ENCODE data around the gene RPS16. TPM values are rescaled to one million over a fixed set of nuclear protein-coding genes. Genes with fewer than 3 reads are reported as not detected.

RPS16 gene
- total and polyA plus RNA-seq, 2 of the 13 experiments (the other 11 are each of a cell fraction or from before 2014, with no cell fraction given) = 488 to 2,583 TPM

GRCh38 chr19:39428283-39429112 is 7.3 kb downstream of the RPS16 start (continued):
- TF ChIP-seq, protein P1, sequence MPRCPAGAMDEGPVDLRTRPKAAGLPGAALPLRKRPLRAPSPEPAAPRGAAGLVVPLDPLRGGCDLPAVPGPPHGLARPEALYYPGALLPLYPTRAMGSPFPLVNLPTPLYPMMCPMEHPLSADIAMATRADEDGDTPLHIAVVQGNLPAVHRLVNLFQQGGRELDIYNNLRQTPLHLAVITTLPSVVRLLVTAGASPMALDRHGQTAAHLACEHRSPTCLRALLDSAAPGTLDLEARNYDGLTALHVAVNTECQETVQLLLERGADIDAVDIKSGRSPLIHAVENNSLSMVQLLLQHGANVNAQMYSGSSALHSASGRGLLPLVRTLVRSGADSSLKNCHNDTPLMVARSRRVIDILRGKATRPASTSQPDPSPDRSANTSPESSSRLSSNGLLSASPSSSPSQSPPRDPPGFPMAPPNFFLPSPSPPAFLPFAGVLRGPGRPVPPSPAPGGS (CRISPR knock-in tag; IDR thresholded peaks at IDR 0.05) = no peak
- TF ChIP-seq ZNF878 (CRISPR knock-in tag; IDR thresholded peaks at IDR 0.05) (no peak), KLF13 (CRISPR knock-in tag; IDR thresholded peaks at IDR 0.05) (no peak), NFYC (CRISPR knock-in tag; IDR thresholded peaks at IDR 0.05) (no peak), SYNCRIP (IDR thresholded peaks at IDR 0.05; ENCODE audit: insufficient read depth, low read depth, low read length) (no peak), HOXA9 (CRISPR knock-in tag; IDR thresholded peaks at IDR 0.05; ENCODE audit: borderline replicate concordance) (no peak), GLI4 (CRISPR knock-in tag; IDR thresholded peaks at IDR 0.05; ENCODE audit: borderline replicate concordance) (no peak), SRSF4 (IDR thresholded peaks at IDR 0.05; ENCODE audit: low read depth, low read length, poor library complexity, severe bottlenecking) (no peak), ZMYM2 (CRISPR knock-in tag; IDR thresholded peaks at IDR 0.05) (0 out of 2 replicates have a peak, but pooled peaks have one; percentile 65), PTBP1 (IDR thresholded peaks at IDR 0.05; ENCODE audit: low read depth, low read length, poor library complexity, severe bottlenecking) (no peak), EHMT2 (IDR thresholded peaks at IDR 0.05; ENCODE audit: borderline replicate concordance, low read depth, low read length) (no peak), ZNF331 (CRISPR knock-in tag; IDR thresholded peaks at IDR 0.05) (peak; percentile 49; the same call in 1 of the 2 replicates), ZNF292 (CRISPR knock-in tag; IDR thresholded peaks at IDR 0.05; ENCODE audit: borderline replicate concordance, low read depth) (0 out of 2 replicates have a peak, but pooled peaks have one; percentile 36), DR1 (CRISPR knock-in tag; IDR thresholded peaks at IDR 0.05) (no peak), SSRP1 (CRISPR knock-in tag; IDR thresholded peaks at IDR 0.05) (no peak), ZC3H13 (CRISPR knock-in tag; IDR thresholded peaks at IDR 0.05) (no peak), THAP11 (CRISPR knock-in tag; IDR thresholded peaks at IDR 0.05) (peak; percentile 46; the same call in 1 of the 2 replicates), ZNF33A (CRISPR knock-in tag; IDR thresholded peaks at IDR 0.05; ENCODE audit: borderline replicate concordance) (no peak)
- TF ChIP-seq, protein P2, sequence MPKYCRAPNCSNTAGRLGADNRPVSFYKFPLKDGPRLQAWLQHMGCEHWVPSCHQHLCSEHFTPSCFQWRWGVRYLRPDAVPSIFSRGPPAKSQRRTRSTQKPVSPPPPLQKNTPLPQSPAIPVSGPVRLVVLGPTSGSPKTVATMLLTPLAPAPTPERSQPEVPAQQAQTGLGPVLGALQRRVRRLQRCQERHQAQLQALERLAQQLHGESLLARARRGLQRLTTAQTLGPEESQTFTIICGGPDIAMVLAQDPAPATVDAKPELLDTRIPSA (CRISPR knock-in tag; IDR thresholded peaks at IDR 0.05; ENCODE audit: borderline replicate concordance) = no peak
- TF ChIP-seq, protein P3, sequence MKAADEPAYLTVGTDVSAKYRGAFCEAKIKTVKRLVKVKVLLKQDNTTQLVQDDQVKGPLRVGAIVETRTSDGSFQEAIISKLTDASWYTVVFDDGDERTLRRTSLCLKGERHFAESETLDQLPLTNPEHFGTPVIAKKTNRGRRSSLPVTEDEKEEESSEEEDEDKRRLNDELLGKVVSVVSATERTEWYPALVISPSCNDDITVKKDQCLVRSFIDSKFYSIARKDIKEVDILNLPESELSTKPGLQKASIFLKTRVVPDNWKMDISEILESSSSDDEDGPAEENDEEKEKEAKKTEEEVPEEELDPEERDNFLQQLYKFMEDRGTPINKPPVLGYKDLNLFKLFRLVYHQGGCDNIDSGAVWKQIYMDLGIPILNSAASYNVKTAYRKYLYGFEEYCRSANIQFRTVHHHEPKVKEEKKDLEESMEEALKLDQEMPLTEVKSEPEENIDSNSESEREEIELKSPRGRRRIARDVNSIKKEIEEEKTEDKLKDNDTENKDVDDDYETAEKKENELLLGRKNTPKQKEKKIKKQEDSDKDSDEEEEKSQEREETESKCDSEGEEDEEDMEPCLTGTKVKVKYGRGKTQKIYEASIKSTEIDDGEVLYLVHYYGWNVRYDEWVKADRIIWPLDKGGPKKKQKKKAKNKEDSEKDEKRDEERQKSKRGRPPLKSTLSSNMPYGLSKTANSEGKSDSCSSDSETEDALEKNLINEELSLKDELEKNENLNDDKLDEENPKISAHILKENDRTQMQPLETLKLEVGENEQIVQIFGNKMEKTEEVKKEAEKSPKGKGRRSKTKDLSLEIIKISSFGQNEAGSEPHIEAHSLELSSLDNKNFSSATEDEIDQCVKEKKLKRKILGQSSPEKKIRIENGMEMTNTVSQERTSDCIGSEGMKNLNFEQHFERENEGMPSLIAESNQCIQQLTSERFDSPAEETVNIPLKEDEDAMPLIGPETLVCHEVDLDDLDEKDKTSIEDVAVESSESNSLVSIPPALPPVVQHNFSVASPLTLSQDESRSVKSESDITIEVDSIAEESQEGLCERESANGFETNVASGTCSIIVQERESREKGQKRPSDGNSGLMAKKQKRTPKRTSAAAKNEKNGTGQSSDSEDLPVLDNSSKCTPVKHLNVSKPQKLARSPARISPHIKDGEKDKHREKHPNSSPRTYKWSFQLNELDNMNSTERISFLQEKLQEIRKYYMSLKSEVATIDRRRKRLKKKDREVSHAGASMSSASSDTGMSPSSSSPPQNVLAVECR (CRISPR knock-in tag; IDR thresholded peaks at IDR 0.05; ENCODE audit: borderline replicate concordance) = peak; percentile 66; the same call in 1 of the 2 replicates
- TF ChIP-seq, protein P4, sequence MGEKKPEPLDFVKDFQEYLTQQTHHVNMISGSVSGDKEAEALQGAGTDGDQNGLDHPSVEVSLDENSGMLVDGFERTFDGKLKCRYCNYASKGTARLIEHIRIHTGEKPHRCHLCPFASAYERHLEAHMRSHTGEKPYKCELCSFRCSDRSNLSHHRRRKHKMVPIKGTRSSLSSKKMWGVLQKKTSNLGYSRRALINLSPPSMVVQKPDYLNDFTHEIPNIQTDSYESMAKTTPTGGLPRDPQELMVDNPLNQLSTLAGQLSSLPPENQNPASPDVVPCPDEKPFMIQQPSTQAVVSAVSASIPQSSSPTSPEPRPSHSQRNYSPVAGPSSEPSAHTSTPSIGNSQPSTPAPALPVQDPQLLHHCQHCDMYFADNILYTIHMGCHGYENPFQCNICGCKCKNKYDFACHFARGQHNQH (CRISPR knock-in tag; IDR thresholded peaks at IDR 0.05) = 0 out of 2 replicates have a peak, but pooled peaks have one; percentile 49

All from HepG2 (cell line).